SK-N-SH (cell line): ENCODE data around the gene ABCB6. TPM values are rescaled to one million over a fixed set of nuclear protein-coding genes. Genes with fewer than 3 reads are reported as not detected.
A peak's percentile ranks its signal among the peaks of the same experiment; 100 is the strongest.

Experiments
- CTCF ChIA-PET: fragments of 300-600, 350-600 bp; formaldehyde crosslinking; extraction: SDS; loops from one replicate; lab custom pipeline; 2021; lab: Yijun Ruan, JAX
- POLR2A ChIA-PET: fragments of 350-600 bp; sonication (Branson Sonifier 250); formaldehyde crosslinking; extraction: SDS; loops from one replicate; lab custom pipeline; 2020; ENCODE audit warnings: antibody characterized with exemption, inconsistent platforms; lab: Yijun Ruan, JAX
- DNase-seq: peaks from one replicate; pipeline ENCODE4 v3.0.0; 2012
- H2AFZ ChIP-seq: fragments of 200-600 bp; sonication (generic); 2 replicates; pipeline ENCODE4 v1.8.1; 2016; ENCODE audit warnings: antibody characterized with exemption, mild to moderate bottlenecking, low read depth
- H3F3A ChIP-seq: fragments of 200-600 bp; sonication (generic); replicated peaks from 2 replicates; pipeline ENCODE3; 2016; ENCODE audit warnings: antibody characterized with exemption, mild to moderate bottlenecking; ENCODE audit not compliant: insufficient read depth
- H3K27ac ChIP-seq, 2 experiments: fragments of 200-500 bp in 1 of 2; fragments of 200-600 bp in 1 of 2; sonication (Bioruptor generic) in 1 of 2; sonication (generic), shearing (Covaris generic) in 1 of 2; 2 replicates each; pipeline versions ENCODE4 v1.5.1 to v1.6.1; 2014 to 2016; ENCODE audit warnings: low read depth in 2 of 2, inconsistent platforms in 1 of 2, low read length in 1 of 2, mild to moderate bottlenecking in 1 of 2, mixed read lengths in 1 of 2
- H3K27me3 ChIP-seq: fragments of 200-600 bp; sonication (generic), shearing (Covaris generic); 2 replicates; pipeline ENCODE4 v1.6.1; 2016; ENCODE audit warnings: mixed run types; ENCODE audit not compliant: insufficient read depth
- H3K36me3 ChIP-seq, 2 experiments: fragments of 200-500 bp in 1 of 2; fragments of 200-600 bp in 1 of 2; sonication (Bioruptor generic) in 1 of 2; sonication (generic) in 1 of 2; replicated peaks in 1 of 2; 2 replicates each; pipeline versions ENCODE3 to v1.5.1; 2014 to 2016; ENCODE audit warnings: low read length in 1 of 2, mild to moderate bottlenecking in 1 of 2; ENCODE audit not compliant: insufficient read depth in 2 of 2, control insufficient read depth in 1 of 2
- H3K4me1 ChIP-seq, 2 experiments: fragments of 200-500 bp in 1 of 2; fragments of 200-600 bp in 1 of 2; sonication (Bioruptor generic) in 1 of 2; sonication (generic), shearing (Covaris generic) in 1 of 2; 2 replicates each; pipeline versions ENCODE4 v1.5.1 to v1.6.1; 2014 to 2016; ENCODE audit warnings: low read depth in 1 of 2, low read length in 1 of 2, mixed run types in 1 of 2; ENCODE audit not compliant: insufficient read depth in 2 of 2, control insufficient read depth in 1 of 2
- H3K4me2 ChIP-seq: fragments of 200-600 bp; sonication (generic), shearing (Covaris generic); 2 replicates; pipeline ENCODE4 v1.6.1; 2017; ENCODE audit warnings: mixed run types
- H3K4me3 ChIP-seq, 2 experiments: fragments of 200-500 bp in 1 of 2; fragments of 200-600 bp in 1 of 2; sonication (Bioruptor generic) in 1 of 2; sonication (generic), shearing (Covaris generic) in 1 of 2; 2 replicates each; pipeline versions ENCODE4 v1.5.1 to v1.8.1; 2014 to 2016; ENCODE audit warnings: low read depth in 2 of 2, inconsistent platforms in 1 of 2, low read length in 1 of 2, mild to moderate bottlenecking in 1 of 2, mixed read lengths in 1 of 2, moderate library complexity in 1 of 2
- H3K79me2 ChIP-seq: fragments of 200-600 bp; sonication (generic); 2 replicates; pipeline ENCODE4 v1.8.1; 2017; ENCODE audit warnings: mild to moderate bottlenecking; ENCODE audit not compliant: insufficient read depth
- H3K9ac ChIP-seq: fragments of 200-600 bp; sonication (generic); 2 replicates; pipeline ENCODE4 v1.6.1; 2017; ENCODE audit warnings: mixed run types
- H3K9me2 ChIP-seq: fragments of 200-600 bp; sonication (generic); 2 replicates; pipeline ENCODE4 v1.6.1; 2017; ENCODE audit warnings: mixed run types
- H3K9me3 ChIP-seq: fragments of 200-600 bp; sonication (generic); 2 replicates; pipeline ENCODE4 v1.6.1; 2017; ENCODE audit warnings: mixed run types, mild to moderate bottlenecking, moderate library complexity
- H4K20me1 ChIP-seq: fragments of 200-600 bp; sonication (generic); 2 replicates; pipeline ENCODE4 v1.6.1; 2017; ENCODE audit warnings: mild to moderate bottlenecking, mixed run types; ENCODE audit not compliant: insufficient read depth
- CHD2 ChIP-seq: fragments of 150-350 bp; IDR thresholded peaks from 2 replicates; pipeline ENCODE4 v1.6.1; 2018; ENCODE audit warnings: low read length; ENCODE audit not compliant: partially characterized antibody
- FOSL2 ChIP-seq: IDR thresholded peaks from 2 replicates; pipeline ENCODE4 v1.4.0; 2012; ENCODE audit warnings: low read depth, mild to moderate bottlenecking, moderate library complexity, borderline replicate concordance
- FOXM1 ChIP-seq: IDR thresholded peaks from 2 replicates; pipeline ENCODE4 v1.4.0; 2012; ENCODE audit warnings: low read depth, mild to moderate bottlenecking
- GATA2 ChIP-seq: sonication (generic); formaldehyde crosslinking; IDR thresholded peaks from 2 replicates; pipeline ENCODE4 v1.5.0; 2020; ENCODE audit warnings: mild to moderate bottlenecking, missing genetic modification reagents
- POLR2AphosphoS5 ChIP-seq: IDR thresholded peaks from 2 replicates; pipeline ENCODE4 v1.6.1; 2012; ENCODE audit warnings: low read depth, low read length
- RFX5 ChIP-seq: IDR thresholded peaks from 2 replicates; pipeline ENCODE4 v1.6.1; 2012; ENCODE audit warnings: mild to moderate bottlenecking, improper control_type of control experiment, low read length
- SIN3A ChIP-seq: IDR thresholded peaks from 2 replicates; pipeline ENCODE4 v1.6.1; 2012; ENCODE audit warnings: low read depth, mild to moderate bottlenecking, low read length, moderate library complexity, borderline replicate concordance
- TAF1 ChIP-seq: IDR thresholded peaks from 2 replicates; pipeline ENCODE4 v1.6.1; 2012; ENCODE audit warnings: low read depth, mild to moderate bottlenecking, low read length, moderate library complexity, borderline replicate concordance
- TCF12 ChIP-seq: IDR thresholded peaks from 2 replicates; pipeline ENCODE4 v1.4.0; 2012
- TEAD4 ChIP-seq: IDR thresholded peaks from 2 replicates; pipeline ENCODE4 v1.4.0; 2012; ENCODE audit warnings: mild to moderate bottlenecking, borderline replicate concordance; ENCODE audit not compliant: insufficient read depth
- WGBS: methylation state at CpG from one replicate; pipeline ENCODE4 v1.1.6; 2017; ENCODE audit warnings: low lambda C conversion rate; 5-methylcytosine and 5-hydroxymethylcytosine counted together
- polyA plus RNA-seq, 3 experiments: library from polyadenylated mRNA; depleted of rRNA; stranded (reverse); fragments of >200 nt; gene quantifications; 2 replicates each; pipeline ENCODE4 v1.2.3, GENCODE V29; 2012
- TF ChIP-seq, protein P1 (sequence below): IDR thresholded peaks from 2 replicates; pipeline ENCODE4 v1.6.1; 2012; ENCODE audit warnings: mild to moderate bottlenecking, low read depth, low read length, moderate library complexity
- TF ChIP-seq, protein P2 (sequence below): IDR thresholded peaks from 2 replicates; pipeline ENCODE4 v1.4.0; 2012; ENCODE audit warnings: low read depth

ABCB6 gene
- polyA plus RNA-seq, 1 of the 3 experiments (the other 2 are of a cell fraction), result 27.4 TPM

DNA sequence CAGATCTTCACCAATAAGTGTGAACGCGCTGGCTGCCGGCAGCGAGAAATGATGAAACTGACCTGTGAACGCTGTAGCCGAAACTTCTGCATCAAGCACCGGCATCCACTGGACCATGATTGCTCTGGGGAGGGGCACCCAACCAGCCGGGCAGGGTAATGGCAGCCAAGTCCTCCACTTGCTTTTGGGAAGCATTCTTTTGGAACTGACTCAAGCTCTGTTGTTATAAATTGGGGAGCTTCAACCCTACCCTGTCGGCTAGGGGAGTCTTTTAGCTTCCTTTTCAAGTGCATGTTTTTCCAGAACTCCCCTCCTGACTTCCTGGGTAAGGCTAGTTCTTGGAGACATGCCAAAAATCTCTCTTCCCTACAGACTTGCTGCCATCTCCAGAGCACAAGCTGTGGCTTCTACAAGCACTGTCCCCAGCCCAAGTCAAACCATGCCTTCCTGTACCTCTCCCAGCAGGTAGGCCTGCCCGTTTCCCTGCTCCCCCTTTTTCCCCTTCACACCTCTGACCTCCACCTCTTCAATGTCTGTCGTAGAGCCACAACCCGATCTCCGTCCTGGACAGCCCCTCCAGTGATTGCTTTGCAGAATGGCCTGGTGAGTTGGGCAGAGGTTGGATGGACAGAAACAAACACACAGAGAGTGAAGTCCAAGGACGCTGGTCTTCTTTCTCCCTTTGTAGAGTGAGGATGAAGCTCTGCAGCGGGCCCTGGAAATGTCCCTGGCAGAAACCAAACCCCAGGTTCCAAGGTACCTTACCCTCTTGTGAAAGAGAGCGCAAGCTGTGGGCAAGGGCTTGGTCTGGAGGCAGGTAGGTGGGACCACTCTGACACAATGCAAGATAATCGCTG lies 10.6 kb downstream of the ABCB6 start:
- H3K79me2 ChIP-seq, result no peaks in the 10 kb centered on the region
- H3K27ac ChIP-seq, result peak overlapping the region in 1 of 2 experiments; percentile 83; a peak in 2 of 4 replicates
- H3K36me3 ChIP-seq, result peaks cover 9 to 31% of the 10 kb centered on the region in 2 experiments
- H3K9ac ChIP-seq, result 0 out of 2 replicates have a peak overlapping the region, but pooled peaks have one; percentile 17
- H2AFZ ChIP-seq, result no peak overlapping the region
- no peaks in the 10 kb centered on the region for H3K9me3 ChIP-seq
- 65% methylated on average over 14 of the region's 17 CpGs for WGBS
- TF ChIP-seq, protein P1, sequence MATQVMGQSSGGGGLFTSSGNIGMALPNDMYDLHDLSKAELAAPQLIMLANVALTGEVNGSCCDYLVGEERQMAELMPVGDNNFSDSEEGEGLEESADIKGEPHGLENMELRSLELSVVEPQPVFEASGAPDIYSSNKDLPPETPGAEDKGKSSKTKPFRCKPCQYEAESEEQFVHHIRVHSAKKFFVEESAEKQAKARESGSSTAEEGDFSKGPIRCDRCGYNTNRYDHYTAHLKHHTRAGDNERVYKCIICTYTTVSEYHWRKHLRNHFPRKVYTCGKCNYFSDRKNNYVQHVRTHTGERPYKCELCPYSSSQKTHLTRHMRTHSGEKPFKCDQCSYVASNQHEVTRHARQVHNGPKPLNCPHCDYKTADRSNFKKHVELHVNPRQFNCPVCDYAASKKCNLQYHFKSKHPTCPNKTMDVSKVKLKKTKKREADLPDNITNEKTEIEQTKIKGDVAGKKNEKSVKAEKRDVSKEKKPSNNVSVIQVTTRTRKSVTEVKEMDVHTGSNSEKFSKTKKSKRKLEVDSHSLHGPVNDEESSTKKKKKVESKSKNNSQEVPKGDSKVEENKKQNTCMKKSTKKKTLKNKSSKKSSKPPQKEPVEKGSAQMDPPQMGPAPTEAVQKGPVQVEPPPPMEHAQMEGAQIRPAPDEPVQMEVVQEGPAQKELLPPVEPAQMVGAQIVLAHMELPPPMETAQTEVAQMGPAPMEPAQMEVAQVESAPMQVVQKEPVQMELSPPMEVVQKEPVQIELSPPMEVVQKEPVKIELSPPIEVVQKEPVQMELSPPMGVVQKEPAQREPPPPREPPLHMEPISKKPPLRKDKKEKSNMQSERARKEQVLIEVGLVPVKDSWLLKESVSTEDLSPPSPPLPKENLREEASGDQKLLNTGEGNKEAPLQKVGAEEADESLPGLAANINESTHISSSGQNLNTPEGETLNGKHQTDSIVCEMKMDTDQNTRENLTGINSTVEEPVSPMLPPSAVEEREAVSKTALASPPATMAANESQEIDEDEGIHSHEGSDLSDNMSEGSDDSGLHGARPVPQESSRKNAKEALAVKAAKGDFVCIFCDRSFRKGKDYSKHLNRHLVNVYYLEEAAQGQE, result no peak
- TF ChIP-seq GATA2 (CRISPR knock-in tag) (no peak), RFX5 (no peak), FOSL2 (no peak), CHD2 (no peak), FOXM1 (no peak), TAF1 (no peak), POLR2AphosphoS5 (no peak), TEAD4 (no peak), SIN3A (no peak), TCF12 (no peak)
- TF ChIP-seq, protein P2, sequence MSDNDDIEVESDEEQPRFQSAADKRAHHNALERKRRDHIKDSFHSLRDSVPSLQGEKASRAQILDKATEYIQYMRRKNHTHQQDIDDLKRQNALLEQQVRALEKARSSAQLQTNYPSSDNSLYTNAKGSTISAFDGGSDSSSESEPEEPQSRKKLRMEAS, result no peak
- peaks cover 13 to 20% of the 10 kb centered on the region in 2 experiments; a peak in 3 of 4 replicates for H3K4me1 ChIP-seq
- POLR2A ChIA-PET, result interaction anchor here (1.1 to 4.6 kb wide), 2 partner anchors 9 to 32 kb away, joined by 4 to 52 read pairs; partner anchors contain the start of genes ABCB6 and CNPPD1
- no peaks in the 10 kb centered on the region for H4K20me1 ChIP-seq
- peak overlapping the region; percentile 86 for H3K4me2 ChIP-seq
- CTCF ChIA-PET, result interaction anchor here (1.1 to 4.0 kb wide), 3 partner anchors 10 to 37 kb away, joined by 3 to 26 read pairs (median 16); partner anchors contain the start of genes ABCB6 and SLC23A3
- peak overlapping the region; percentile 69 for H3K4me3 ChIP-seq
- H3F3A ChIP-seq, result peaks cover 15% of the 10 kb centered on the region
- H3K27me3 ChIP-seq, result no peaks in the 10 kb centered on the region
- no peaks in the 10 kb centered on the region for H3K9me2 ChIP-seq
- peak; percentile 51 for DNase-seq
